CD4-positive, CD25-positive, alpha-beta regulatory T cell (primary cell): ENCODE results near the gene ELOVL1. TPM values are rescaled to one million over a fixed set of nuclear protein-coding genes. Genes with fewer than 3 reads are reported as not detected.

ENCODE experiments used
- ATAC-seq, 2 donors: fragments of 150-1000 bp; cut with Tn5 transposase; one replicate each; pipeline ENCODE4 v1.10.0; 2021; ENCODE audit warnings: low read depth in 2 of 2, moderate number of reproducible peaks in 2 of 2, moderate library complexity in 1 of 2
- DNase-seq, 3 donors: peaks; one replicate each; pipeline versions ENCODE4 v3.0.0 to v3.0.0-alpha.2; 2012 to 2022; ENCODE audit warnings: mixed read lengths in 1 of 3
- H3K27ac ChIP-seq: one replicate; pipeline ENCODE4 v1.7.0; 2013; ENCODE audit warnings: mild to moderate bottlenecking, low read length; ENCODE audit not compliant: insufficient read depth, poor library complexity, severe bottlenecking
- H3K27me3 ChIP-seq: one replicate; pipeline ENCODE4 v1.7.0; 2013; ENCODE audit warnings: low read length; ENCODE audit not compliant: control insufficient read depth, insufficient read depth
- H3K36me3 ChIP-seq: one replicate; pipeline ENCODE4 v1.7.0; 2013; ENCODE audit warnings: mild to moderate bottlenecking, low read length, moderate library complexity; ENCODE audit not compliant: control insufficient read depth, insufficient read depth
- H3K4me1 ChIP-seq: 2 replicates; pipeline ENCODE4 v1.7.0; 2013; ENCODE audit warnings: mild to moderate bottlenecking, low read length; ENCODE audit not compliant: insufficient read depth, control insufficient read depth, poor library complexity, severe bottlenecking
- H3K4me3 ChIP-seq: one replicate; pipeline ENCODE4 v1.7.0; 2013; ENCODE audit warnings: low read depth, mild to moderate bottlenecking, low read length, moderate library complexity
- H3K9me3 ChIP-seq, 2 experiments: 1 replicate in 1 of 2; 2 replicates in 1 of 2; pipeline ENCODE4 v1.7.0; 2013; ENCODE audit warnings: low read length in 2 of 2, mild to moderate bottlenecking in 1 of 2, moderate library complexity in 1 of 2; ENCODE audit not compliant: control insufficient read depth in 2 of 2
- H3K27ac Mint-ChIP-seq, 3 donors: one replicate each; pipeline ENCODE4 v1.8.0; 2020 to 2022; ENCODE audit warnings: mild to moderate bottlenecking in 3 of 3, mixed read lengths in 3 of 3, moderate library complexity in 2 of 3
- H3K27me3 Mint-ChIP-seq: one replicate; pipeline ENCODE4 v1.8.0; 2022; ENCODE audit warnings: mild to moderate bottlenecking, mixed read lengths
- H3K36me3 Mint-ChIP-seq: one replicate; pipeline ENCODE4 v1.8.0; 2020; ENCODE audit warnings: mixed read lengths
- H3K4me1 Mint-ChIP-seq, 4 donors: one replicate each; pipeline ENCODE4 v1.8.0; 2020 to 2022; ENCODE audit warnings: mixed read lengths in 4 of 4, mild to moderate bottlenecking in 1 of 4
- H3K4me3 Mint-ChIP-seq, 4 donors: one replicate each; pipeline ENCODE4 v1.8.0; 2020 to 2022; ENCODE audit warnings: mild to moderate bottlenecking in 4 of 4, mixed read lengths in 4 of 4, moderate library complexity in 3 of 4
- H3K9me3 Mint-ChIP-seq, 7 donors: one replicate each; pipeline ENCODE4 v1.8.0; 2020 to 2022; ENCODE audit warnings: mixed read lengths in 7 of 7, mild to moderate bottlenecking in 3 of 7, moderate library complexity in 2 of 7
- polyA plus RNA-seq, 4 donors: library from polyadenylated mRNA; unstranded; fragments of 300-500 nt; fragmentation: Illumina TruSeq; gene quantifications; one replicate each; pipeline ENCODE4 v1.2.3, GENCODE V29; 2021
- total RNA-seq: library from RNA; stranded (reverse); gene quantifications from one replicate; pipeline ENCODE4 v1.2.3, GENCODE V29; 2022

ELOVL1 gene
- total and polyA plus RNA-seq, 5 donors from 2014 or later, result 37.1 to 114 (median 77.4) TPM

- DNase-seq (peak; percentile 83 to 95 (median 88)), ATAC-seq (peak; percentile 92)
- Mint-ChIP-seq H3K4me3 (peak within 1 kb of the TSS; percentile 96 to 100 (median 100)), H3K36me3 (peaks cover 23% of the 10 kb centered on the region), H3K27ac (peak within 1 kb of the TSS; percentile 99 to 100 (median 100)), H3K9me3 (no peaks in the 10 kb centered on the region), H3K27me3 (no peaks in the 10 kb centered on the region), H3K4me1 (peaks cover 19 to 65% (median 40%) of the 10 kb centered on the region in 4 donors)
- Histone ChIP-seq H3K4me1 (peaks cover 20% of the 10 kb centered on the region), H3K36me3 (peaks cover 31% of the 10 kb centered on the region), H3K27me3 (no peaks in the 10 kb centered on the region), H3K9me3 (no peaks in the 10 kb centered on the region), H3K27ac (peak within 1 kb of the TSS; percentile 75), H3K4me3 (peak within 1 kb of the TSS; percentile 94)
Observed at GRCh38 chr1:43389326-43390313, 21.8 kb upstream of the ELOVL1 start, which contains the start of the genes MED8 and SZT2. Gene MED8 (minus strand): TSS chr1:43389800. CDS start chr1:43389764, 36 bp downstream. Gene SZT2 (plus strand): TSS chr1:43389899. CDS start chr1:43389969, 70 bp downstream.

GRCh38 chr1:43388613-43389012 lies 20.8 kb upstream of the ELOVL1 start:
- Mint-ChIP-seq H3K4me1 (peaks cover 19 to 62% (median 37%) of the 10 kb centered on the region in 4 donors), H3K27me3 (no peaks in the 10 kb centered on the region), H3K36me3 (peaks cover 23% of the 10 kb centered on the region), H3K9me3 (no peaks in the 10 kb centered on the region), H3K27ac (peak overlapping the region; percentile 32 to 100 (median 99)), H3K4me3 (peak overlapping the region; percentile 96 to 100 (median 100))
- Histone ChIP-seq H3K27me3 (no peaks in the 10 kb centered on the region), H3K4me3 (peak overlapping the region; percentile 94), H3K4me1 (peaks cover 20% of the 10 kb centered on the region), H3K27ac (peak overlapping the region; percentile 75), H3K36me3 (peaks cover 40% of the 10 kb centered on the region), H3K9me3 (no peaks in the 10 kb centered on the region)
- no peak for ATAC-seq
- DNase-seq, result no peak

GRCh38 chr1:43387976-43388599 lies 20.3 kb upstream of the ELOVL1 start:
- Mint-ChIP-seq H3K9me3 (no peaks in the 10 kb centered on the region), H3K4me1 (peaks cover 18 to 61% (median 33%) of the 10 kb centered on the region in 4 donors), H3K36me3 (peaks cover 23% of the 10 kb centered on the region), H3K27me3 (no peaks in the 10 kb centered on the region), H3K4me3 (peak overlapping the region; percentile 96 to 100 (median 100)), H3K27ac (peak overlapping the region; percentile 32 to 100 (median 99))
- Histone ChIP-seq H3K4me3 (peak overlapping the region; percentile 94), H3K27ac (no peak overlapping the region), H3K36me3 (peaks cover 45% of the 10 kb centered on the region), H3K9me3 (no peaks in the 10 kb centered on the region), H3K4me1 (peaks cover 20% of the 10 kb centered on the region), H3K27me3 (no peaks in the 10 kb centered on the region)
- DNase-seq (no peak), ATAC-seq (no peak)

- ATAC-seq (no peak), DNase-seq (no peak)
- Mint-ChIP-seq H3K27me3 (no peaks in the 10 kb centered on the region), H3K27ac (peak overlapping the region in 2 of 3 donors; percentile 20 to 68), H3K4me1 (peaks cover 12 to 59% (median 28%) of the 10 kb centered on the region in 4 donors), H3K9me3 (no peaks in the 10 kb centered on the region), H3K4me3 (peak overlapping the region in 1 of 4 donors; percentile 96), H3K36me3 (peaks cover 28% of the 10 kb centered on the region)
- no peaks in the 10 kb centered on the region for H3K9me3 ChIP-seq
- no peak overlapping the region for H3K4me3 ChIP-seq
- no peak overlapping the region for H3K27ac ChIP-seq
- peaks cover 59% of the 10 kb centered on the region for H3K36me3 ChIP-seq
- peaks cover 20% of the 10 kb centered on the region for H3K4me1 ChIP-seq
- no peaks in the 10 kb centered on the region for H3K27me3 ChIP-seq
Observed at GRCh38 chr1:43386676-43387075, 18.9 kb upstream of the ELOVL1 start.

- Mint-ChIP-seq H3K4me1 (peaks cover 5 to 31% (median 9%) of the 10 kb centered on the region in 4 donors), H3K36me3 (peaks cover 38% of the 10 kb centered on the region), H3K4me3 (no peak overlapping the region), H3K27ac (peak overlapping the region in 1 of 3 donors; percentile 76), H3K9me3 (no peaks in the 10 kb centered on the region), H3K27me3 (no peaks in the 10 kb centered on the region)
- no peak overlapping the region for H3K27ac ChIP-seq
- H3K9me3 ChIP-seq, result no peaks in the 10 kb centered on the region
- no peak overlapping the region for H3K4me3 ChIP-seq
- H3K4me1 ChIP-seq, result peaks cover 10% of the 10 kb centered on the region
- DNase-seq, result no peak
- H3K27me3 ChIP-seq, result no peaks in the 10 kb centered on the region
- peaks cover 63% of the 10 kb centered on the region for H3K36me3 ChIP-seq
- no peak for ATAC-seq
Observed at GRCh38 chr1:43383449-43383848, 15.6 kb upstream of the ELOVL1 start.

- Mint-ChIP-seq H3K27me3 (no peaks in the 10 kb centered on the region), H3K4me1 (peaks cover 0 to 23% (median 7%) of the 10 kb centered on the region in 4 donors), H3K4me3 (no peak overlapping the region), H3K27ac (peak overlapping the region in 1 of 3 donors; percentile 29), H3K9me3 (no peaks in the 10 kb centered on the region), H3K36me3 (peaks cover 40% of the 10 kb centered on the region)
- DNase-seq (no peak), ATAC-seq (no peak)
- no peaks in the 10 kb centered on the region for H3K4me1 ChIP-seq
- H3K27ac ChIP-seq, result no peak overlapping the region
- H3K9me3 ChIP-seq, result no peaks in the 10 kb centered on the region
- H3K4me3 ChIP-seq, result no peak overlapping the region
- no peaks in the 10 kb centered on the region for H3K27me3 ChIP-seq
- peaks cover 58% of the 10 kb centered on the region for H3K36me3 ChIP-seq
Observed at GRCh38 chr1:43382027-43382779, 14.4 kb upstream of the ELOVL1 start.

GRCh38 chr1:43381612-43382011 lies 13.8 kb upstream of the ELOVL1 start:
- H3K27ac ChIP-seq, result no peak overlapping the region
- H3K36me3 ChIP-seq, result peaks cover 52% of the 10 kb centered on the region
- peaks cover 40% of the 10 kb centered on the region for H3K36me3 Mint-ChIP-seq
- no peaks in the 10 kb centered on the region for H3K27me3 Mint-ChIP-seq
- H3K27ac Mint-ChIP-seq, result peak overlapping the region in 2 of 3 donors; percentile 29 to 62
- no peak overlapping the region for H3K4me3 ChIP-seq
- no peaks in the 10 kb centered on the region for H3K4me1 ChIP-seq
- no peaks in the 10 kb centered on the region for H3K9me3 ChIP-seq
- peaks cover 0 to 23% (median 6%) of the 10 kb centered on the region in 4 donors for H3K4me1 Mint-ChIP-seq
- no peaks in the 10 kb centered on the region for H3K9me3 Mint-ChIP-seq
- no peak overlapping the region for H3K4me3 Mint-ChIP-seq
- no peaks in the 10 kb centered on the region for H3K27me3 ChIP-seq
- DNase-seq (no peak), ATAC-seq (no peak)
